HEK293 (cell line): ENCODE results near the gene FTCD.
"Not testable (repeated sequence)": the region's sequence is repeated elsewhere in the genome, so short reads cannot be mapped to it uniquely, and the experiment has no call there.

Experiments used
- ZFP37 ChIP-seq: fragments of 450-650 bp; formaldehyde crosslinking; IDR thresholded peaks from 2 replicates; pipeline ENCODE4 v1.5.1; 2016; ENCODE audit warnings: missing biosample characterization, missing genetic modification characterization
- ZFP41 ChIP-seq: fragments of 450-650 bp; formaldehyde crosslinking; IDR thresholded peaks from 2 replicates; pipeline ENCODE4 v1.5.1; 2016; ENCODE audit warnings: missing biosample characterization, missing genetic modification characterization, borderline replicate concordance
- ZNF530 ChIP-seq: fragments of 450-650 bp; formaldehyde crosslinking; IDR thresholded peaks from 2 replicates; pipeline ENCODE4 v1.5.1; 2016; ENCODE audit warnings: low read depth, missing biosample characterization, missing genetic modification characterization
- ZNF670 ChIP-seq: fragments of 450-650 bp; formaldehyde crosslinking; IDR thresholded peaks from 2 replicates; pipeline ENCODE4 v1.5.1; 2016; ENCODE audit warnings: missing biosample characterization, missing genetic modification characterization, low read depth

GRCh38 chr21:46147429-46147828 lies 8.0 kb downstream of the FTCD start:
- not testable (repeated sequence) for TF ChIP-seq ZFP41; ZNF530 (tag by site-specific recombination); ZNF670 (tag by site-specific recombination); ZFP37
